Cardiac fibroblast (primary cell): ENCODE data around the gene MS4A18.
A peak's percentile ranks its signal among the peaks of the same experiment; 100 is the strongest.
"Not testable (repeated sequence)": the region's sequence is repeated elsewhere in the genome, so short reads cannot be mapped to it uniquely, and the experiment has no call there.

Experiments used
- DNase-seq, 2 donors: peaks; one replicate each; pipeline versions ENCODE4 v3.0.0 to v3.0.0-alpha.2; 2010; ENCODE audit warnings: low read depth in 2 of 2
- H3K4me3 ChIP-seq, 2 donors: replicated peaks in 1 of 2; 1 replicate in 1 of 2; 2 replicates in 1 of 2; pipeline ENCODE4 v1.5.1; 2011; ENCODE audit warnings: low read depth in 2 of 2, low read length in 2 of 2, mild to moderate bottlenecking in 2 of 2, moderate library complexity in 1 of 2
- TF ChIP-seq, protein P1 (sequence below): IDR thresholded peaks from one replicate; pipeline ENCODE4 v1.5.1; 2011; ENCODE audit warnings: low read depth, mild to moderate bottlenecking, low read length, inconsistent platforms

Gene MS4A18

DNA sequence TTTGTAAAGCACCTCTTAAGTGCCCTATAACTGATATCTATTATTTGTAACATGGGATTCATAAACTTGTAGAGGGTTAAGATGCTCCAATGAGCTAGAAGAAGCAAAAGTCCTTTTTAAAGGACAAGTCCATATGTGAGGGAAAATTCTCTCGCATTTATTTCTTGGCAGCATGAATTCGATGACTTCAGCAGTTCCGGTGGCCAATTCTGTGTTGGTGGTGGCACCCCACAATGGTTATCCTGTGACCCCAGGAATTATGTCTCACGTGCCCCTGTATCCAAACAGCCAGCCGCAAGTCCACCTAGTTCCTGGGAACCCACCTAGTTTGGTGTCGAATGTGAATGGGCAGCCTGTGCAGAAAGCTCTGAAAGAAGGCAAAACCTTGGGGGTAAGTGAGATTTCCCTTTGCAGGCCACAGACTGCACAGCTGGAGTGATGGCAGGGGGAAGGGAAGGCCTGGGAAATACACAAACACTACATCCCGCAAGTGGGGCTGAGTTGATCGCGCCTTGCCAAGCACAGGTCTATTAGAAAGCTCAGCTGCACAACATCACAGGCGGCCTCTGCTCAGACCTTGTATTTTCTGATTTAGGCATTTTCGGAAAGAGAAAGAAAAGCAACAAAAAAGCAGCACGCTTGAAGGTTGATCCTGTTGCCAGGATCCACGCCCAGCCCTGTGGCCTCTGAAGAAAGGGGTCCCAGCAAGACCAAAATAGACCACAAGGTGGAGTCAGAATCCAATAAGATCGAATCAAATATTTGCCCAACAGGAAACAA lies 23.6 kb upstream of the MS4A18 start:
- DNase-seq: peak; percentile 0 to 16
- H3K4me3 ChIP-seq: no peak overlapping the region
- TF ChIP-seq, protein P1, sequence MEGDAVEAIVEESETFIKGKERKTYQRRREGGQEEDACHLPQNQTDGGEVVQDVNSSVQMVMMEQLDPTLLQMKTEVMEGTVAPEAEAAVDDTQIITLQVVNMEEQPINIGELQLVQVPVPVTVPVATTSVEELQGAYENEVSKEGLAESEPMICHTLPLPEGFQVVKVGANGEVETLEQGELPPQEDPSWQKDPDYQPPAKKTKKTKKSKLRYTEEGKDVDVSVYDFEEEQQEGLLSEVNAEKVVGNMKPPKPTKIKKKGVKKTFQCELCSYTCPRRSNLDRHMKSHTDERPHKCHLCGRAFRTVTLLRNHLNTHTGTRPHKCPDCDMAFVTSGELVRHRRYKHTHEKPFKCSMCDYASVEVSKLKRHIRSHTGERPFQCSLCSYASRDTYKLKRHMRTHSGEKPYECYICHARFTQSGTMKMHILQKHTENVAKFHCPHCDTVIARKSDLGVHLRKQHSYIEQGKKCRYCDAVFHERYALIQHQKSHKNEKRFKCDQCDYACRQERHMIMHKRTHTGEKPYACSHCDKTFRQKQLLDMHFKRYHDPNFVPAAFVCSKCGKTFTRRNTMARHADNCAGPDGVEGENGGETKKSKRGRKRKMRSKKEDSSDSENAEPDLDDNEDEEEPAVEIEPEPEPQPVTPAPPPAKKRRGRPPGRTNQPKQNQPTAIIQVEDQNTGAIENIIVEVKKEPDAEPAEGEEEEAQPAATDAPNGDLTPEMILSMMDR: peak; percentile 25

DNA sequence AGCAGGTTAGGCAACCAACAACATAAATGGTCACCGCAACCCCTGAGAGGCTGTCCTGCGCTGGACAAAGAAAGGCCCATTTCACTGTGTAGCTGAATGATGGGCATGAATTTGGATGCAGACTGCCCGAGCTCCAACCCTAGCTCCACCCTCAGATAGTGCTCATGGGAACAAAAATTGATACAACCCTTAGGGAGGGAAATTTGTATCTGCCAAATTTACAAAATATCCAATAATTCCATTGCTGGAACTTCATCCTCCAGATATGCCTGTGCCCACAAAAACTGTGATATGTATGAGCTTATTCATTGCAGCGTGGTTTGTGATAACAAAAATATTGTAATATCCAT lies 23.1 kb upstream of the MS4A18 start:
- no peak overlapping the region for H3K4me3 ChIP-seq
- no peak for DNase-seq
- TF ChIP-seq, protein P1: no peak

DNA sequence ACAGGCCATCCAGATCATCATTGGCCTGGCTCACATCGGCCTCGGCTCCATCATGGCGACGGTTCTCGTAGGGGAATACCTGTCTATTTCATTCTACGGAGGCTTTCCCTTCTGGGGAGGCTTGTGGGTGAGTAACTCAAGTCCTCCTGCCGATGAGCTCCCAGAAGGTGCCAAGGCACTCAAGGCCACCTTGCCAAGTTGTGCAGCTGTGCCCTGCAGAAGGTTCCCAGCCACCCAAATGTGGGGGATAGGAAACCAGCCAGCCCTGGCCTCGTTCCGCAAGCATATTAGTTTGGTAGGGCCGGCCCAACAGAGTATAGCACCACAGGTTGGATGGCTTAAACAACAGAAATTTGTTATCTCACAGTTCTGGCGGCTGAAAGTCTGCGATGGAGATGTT lies 21.1 kb upstream of the MS4A18 start:
- no peak for DNase-seq
- TF ChIP-seq, protein P1: no peak
- H3K4me3 ChIP-seq: no peak overlapping the region

DNA sequence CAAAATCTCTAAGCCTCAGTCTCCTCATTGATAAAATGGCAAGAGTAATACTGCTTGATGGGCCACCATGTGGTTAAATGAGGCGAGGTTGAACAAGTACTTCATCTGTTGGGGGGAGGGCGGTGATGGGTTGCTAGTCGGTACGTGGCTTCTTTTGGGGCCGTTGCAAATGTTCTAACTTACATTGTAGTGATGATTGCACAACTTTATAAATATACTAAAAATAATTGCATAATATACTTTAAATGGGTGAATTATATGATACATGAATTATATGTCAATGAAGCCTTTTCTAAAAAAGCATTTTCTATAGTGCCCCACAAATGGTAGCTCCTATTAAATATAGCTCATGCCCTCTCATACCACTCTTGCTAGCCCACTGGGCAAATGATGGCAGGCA lies 18.6 kb upstream of the MS4A18 start:
- no peak for DNase-seq
- H3K4me3 ChIP-seq: no peak overlapping the region
- TF ChIP-seq, protein P1: no peak

DNA sequence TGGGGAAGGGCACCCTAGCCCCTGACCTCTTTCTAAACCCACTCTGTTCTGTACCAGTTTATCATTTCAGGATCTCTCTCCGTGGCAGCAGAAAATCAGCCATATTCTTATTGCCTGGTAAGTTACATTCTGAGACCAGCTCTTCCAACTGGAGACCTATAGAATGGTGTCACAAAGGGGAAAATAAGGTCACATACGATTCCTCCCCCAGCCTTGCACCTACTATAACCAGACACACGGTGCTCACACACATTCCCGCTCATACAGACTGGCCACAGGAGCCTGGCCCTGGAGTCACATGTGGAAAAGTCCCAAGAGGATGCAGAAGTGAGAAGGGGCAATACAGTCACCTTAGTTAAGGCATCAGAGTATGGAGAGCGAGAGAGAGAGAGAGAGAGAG lies 17.6 kb upstream of the MS4A18 start:
- no peak overlapping the region for H3K4me3 ChIP-seq
- TF ChIP-seq, protein P1: no peak
- no peak for DNase-seq

DNA sequence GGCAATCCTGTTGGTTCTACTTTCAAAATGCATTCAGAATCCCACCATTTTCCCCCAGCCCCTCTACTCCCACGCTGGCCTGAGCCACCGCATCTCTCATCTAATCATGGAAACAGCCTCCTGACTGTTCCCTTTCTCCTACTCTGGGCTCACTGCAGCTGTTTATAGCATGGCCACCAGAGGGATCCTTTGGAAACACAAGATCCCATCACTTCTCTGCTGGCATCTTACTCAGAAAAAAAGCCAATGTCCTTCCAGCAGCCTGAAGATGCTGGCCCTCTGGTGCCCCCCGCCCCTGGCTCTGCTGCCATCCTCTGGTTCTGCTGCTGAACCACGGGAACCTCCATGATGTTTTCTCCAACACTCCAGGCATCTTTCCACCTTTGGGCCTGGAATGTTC lies 14.0 kb upstream of the MS4A18 start:
- no peak for DNase-seq
- TF ChIP-seq, protein P1: peak; percentile 11
- no peak overlapping the region for H3K4me3 ChIP-seq

DNA sequence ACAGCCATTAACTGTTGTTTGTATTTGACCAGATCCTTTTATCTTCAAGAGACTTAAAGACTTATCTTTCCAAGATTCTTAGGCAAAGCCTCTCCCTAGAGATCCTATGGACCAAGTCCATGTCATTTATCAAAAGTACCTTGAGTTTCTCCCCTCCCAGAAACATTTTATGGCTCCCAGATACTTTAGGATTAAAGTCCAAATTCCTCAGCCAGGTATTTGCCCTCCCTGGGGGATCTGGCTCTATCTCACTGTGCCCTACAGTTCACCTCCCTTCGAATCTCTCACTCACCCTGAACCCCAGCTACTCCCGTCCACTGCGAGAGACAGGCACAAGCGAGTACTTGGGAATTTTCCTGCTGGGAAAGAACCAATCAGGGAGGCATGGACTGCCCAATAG lies 13.2 kb upstream of the MS4A18 start:
- no peak overlapping the region for H3K4me3 ChIP-seq
- DNase-seq: no peak
- TF ChIP-seq, protein P1: no peak

DNA sequence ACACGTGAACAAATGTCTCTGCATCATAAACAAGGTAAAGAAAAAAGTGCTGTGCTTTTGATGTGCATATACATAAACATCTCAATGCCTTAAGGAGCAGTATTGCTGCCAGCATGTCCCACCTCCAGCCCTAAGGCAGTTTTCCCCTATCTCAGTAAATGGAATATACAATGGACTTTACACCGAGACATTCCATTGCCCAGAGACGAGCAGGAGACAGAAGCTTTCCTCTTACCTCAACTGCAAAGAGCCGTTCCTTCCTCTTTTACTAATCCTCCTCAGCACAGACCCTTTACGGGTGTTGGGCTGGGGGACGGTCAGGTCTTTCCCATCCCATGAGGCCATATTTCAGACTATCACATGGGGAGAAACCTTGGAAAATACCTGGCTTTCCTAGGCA lies 11.1 kb upstream of the MS4A18 start:
- not testable (repeated sequence) for DNase-seq, H3K4me3 ChIP-seq
